Mucosa of rectum (tissue), 2 donors: Measurements from ENCODE around the gene ANKRD29.

Experiments used
- H3K27ac ChIP-seq, 2 donors: one replicate each; pipeline ENCODE4 v1.7.0; 2013; ENCODE audit warnings: inconsistent platforms in 2 of 2, low read depth in 2 of 2, low read length in 2 of 2
- H3K27me3 ChIP-seq, 2 donors: one replicate each; pipeline ENCODE4 v1.7.0; 2013; ENCODE audit warnings: low read length in 2 of 2; ENCODE audit not compliant: control insufficient read depth in 2 of 2, insufficient read depth in 2 of 2
- H3K36me3 ChIP-seq, 2 donors: one replicate each; pipeline ENCODE4 v1.7.0; 2013; ENCODE audit warnings: low read length in 2 of 2; ENCODE audit not compliant: control insufficient read depth in 2 of 2, insufficient read depth in 2 of 2
- H3K4me1 ChIP-seq, 2 donors: one replicate each; pipeline ENCODE4 v1.7.0; 2013; ENCODE audit warnings: low read length in 2 of 2, mild to moderate bottlenecking in 1 of 2; ENCODE audit not compliant: control insufficient read depth in 2 of 2, insufficient read depth in 2 of 2
- H3K4me3 ChIP-seq, 2 donors: one replicate each; pipeline ENCODE4 v1.7.0; 2013; ENCODE audit warnings: low read length in 2 of 2
- H3K9ac ChIP-seq, 2 donors: one replicate each; pipeline ENCODE4 v1.7.0; 2013; ENCODE audit warnings: low read length in 2 of 2, low read depth in 1 of 2, mild to moderate bottlenecking in 1 of 2
- H3K9me3 ChIP-seq, 2 donors: one replicate each; pipeline ENCODE4 v1.7.0; 2013; ENCODE audit warnings: low read length in 2 of 2; ENCODE audit not compliant: control insufficient read depth in 2 of 2
- donor health status: healthy.
- donor health status: Normal muscosa, but diverticular disease.

Gene ANKRD29

DNA sequence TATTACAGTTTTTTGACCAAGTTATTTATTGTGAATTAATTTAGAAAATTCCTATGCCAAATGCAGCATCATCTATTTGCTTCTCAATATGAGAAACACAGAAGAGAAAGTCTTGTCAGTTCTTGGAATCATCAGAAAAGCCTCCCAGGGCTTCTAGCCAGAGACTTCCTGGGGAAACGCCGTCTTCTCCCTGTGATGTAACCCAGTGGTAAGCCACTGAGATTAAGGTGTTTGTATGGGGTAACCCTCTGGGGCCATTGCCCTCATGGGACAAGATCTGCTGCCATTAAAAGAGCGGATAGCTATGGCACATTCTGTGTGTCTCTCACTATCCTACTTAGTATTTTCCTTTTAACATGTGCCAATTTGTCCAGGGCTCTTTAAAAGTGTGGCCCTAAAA lies 28.0 kb downstream of the ANKRD29 start:
- H3K9me3 ChIP-seq: no peaks in the 10 kb centered on the region
- H3K4me3 ChIP-seq: no peak overlapping the region
- no peak overlapping the region for H3K9ac ChIP-seq
- H3K4me1 ChIP-seq: peaks cover 0 to 1% of the 10 kb centered on the region in 2 donors
- H3K27me3 ChIP-seq: no peaks in the 10 kb centered on the region
- H3K36me3 ChIP-seq: no peaks in the 10 kb centered on the region
- no peak overlapping the region for H3K27ac ChIP-seq

DNA sequence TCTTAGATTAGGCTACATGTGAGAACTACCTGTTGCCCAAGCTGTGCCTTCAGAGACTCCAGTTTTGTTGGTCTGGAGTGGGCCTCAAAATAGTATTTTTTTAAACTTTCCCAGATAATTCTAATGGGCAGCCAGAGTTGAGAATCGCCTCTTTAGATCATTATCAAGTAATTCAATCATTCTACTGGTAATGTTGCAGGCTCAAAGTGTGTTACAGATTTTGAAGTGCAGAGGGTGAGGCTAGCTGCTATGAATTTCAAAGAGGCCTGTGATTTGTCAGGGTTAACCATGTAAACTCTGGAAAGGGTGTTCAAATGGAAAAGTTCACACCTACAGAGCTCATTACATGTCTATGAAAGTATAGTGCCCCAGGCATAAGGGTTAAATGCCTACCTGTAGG lies 30.1 kb downstream of the ANKRD29 start:
- no peak overlapping the region for H3K9ac ChIP-seq
- no peak overlapping the region for H3K27ac ChIP-seq
- H3K36me3 ChIP-seq: no peaks in the 10 kb centered on the region
- H3K4me1 ChIP-seq: peaks cover 0 to 15% of the 10 kb centered on the region in 2 donors
- no peaks in the 10 kb centered on the region for H3K9me3 ChIP-seq
- no peak overlapping the region for H3K4me3 ChIP-seq
- no peaks in the 10 kb centered on the region for H3K27me3 ChIP-seq

- Histone ChIP-seq H3K4me1 (peaks cover 4 to 23% of the 10 kb centered on the region in 2 donors), H3K9ac (no peak overlapping the region), H3K27ac (no peak overlapping the region), H3K9me3 (no peaks in the 10 kb centered on the region), H3K4me3 (no peak overlapping the region), H3K27me3 (no peaks in the 10 kb centered on the region), H3K36me3 (no peaks in the 10 kb centered on the region)
Measured at GRCh38 chr18:23631746-23632145, 31.0 kb downstream of the ANKRD29 start.

GRCh38 chr18:23631312-23631711 lies 31.4 kb downstream of the ANKRD29 start:
- H3K4me1 ChIP-seq: peaks cover 4 to 27% of the 10 kb centered on the region in 2 donors
- no peak overlapping the region for H3K27ac ChIP-seq
- H3K9ac ChIP-seq: no peak overlapping the region
- no peaks in the 10 kb centered on the region for H3K27me3 ChIP-seq
- H3K9me3 ChIP-seq: no peaks in the 10 kb centered on the region
- no peak overlapping the region for H3K4me3 ChIP-seq
- H3K36me3 ChIP-seq: no peaks in the 10 kb centered on the region

DNA sequence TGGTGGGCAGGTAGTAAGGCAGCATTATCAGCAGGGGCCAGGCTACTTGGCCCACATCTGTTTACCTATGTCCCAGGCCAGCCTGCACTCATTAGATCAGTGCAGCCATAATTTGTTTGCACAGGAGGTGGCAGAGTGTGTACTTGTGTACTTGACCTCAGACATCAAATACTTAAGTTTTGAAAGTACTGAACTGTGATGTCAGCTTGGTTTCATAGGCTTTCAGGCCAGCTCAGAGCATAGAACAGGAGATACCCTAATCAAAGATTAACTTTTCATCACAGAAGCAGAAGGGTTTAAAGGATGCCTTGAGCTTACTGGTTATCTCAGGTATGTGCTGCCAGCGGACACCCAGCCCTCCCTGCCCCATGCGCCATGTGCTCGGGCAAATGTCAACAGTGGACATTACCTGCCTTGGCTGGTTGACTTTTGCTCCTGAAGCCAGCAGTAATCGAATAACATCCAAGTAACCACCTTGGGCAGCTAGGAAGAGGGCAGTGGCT lies 33.2 kb downstream of the ANKRD29 start:
- Histone ChIP-seq H3K27me3 (no peaks in the 10 kb centered on the region), H3K9me3 (no peaks in the 10 kb centered on the region), H3K9ac (no peak overlapping the region), H3K27ac (peak overlapping the region; percentile 11 to 31), H3K36me3 (no peaks in the 10 kb centered on the region), H3K4me1 (peaks cover 4 to 27% of the 10 kb centered on the region in 2 donors), H3K4me3 (no peak overlapping the region)

DNA sequence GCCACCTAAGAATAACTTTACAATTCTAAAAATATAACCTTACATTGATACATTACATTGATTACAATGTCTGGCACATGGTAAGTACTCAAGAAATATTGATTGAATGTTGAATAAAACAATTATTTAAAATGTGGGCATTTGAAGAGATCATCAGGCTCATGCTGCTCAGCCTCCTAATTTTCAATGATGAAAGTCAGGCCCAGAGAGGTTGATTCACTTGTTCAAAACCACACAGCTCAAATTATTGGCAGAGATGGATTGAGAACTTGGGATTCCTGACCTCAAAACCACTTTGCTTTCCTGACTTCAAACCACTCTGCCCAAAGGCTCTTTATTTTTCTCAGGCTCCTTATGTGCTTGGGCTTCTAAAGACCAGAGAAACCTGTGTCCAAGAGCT lies 34.7 kb downstream of the ANKRD29 start:
- H3K36me3 ChIP-seq: no peaks in the 10 kb centered on the region
- no peaks in the 10 kb centered on the region for H3K27me3 ChIP-seq
- no peak overlapping the region for H3K9ac ChIP-seq
- no peak overlapping the region for H3K4me3 ChIP-seq
- H3K27ac ChIP-seq: no peak overlapping the region
- H3K4me1 ChIP-seq: peaks cover 4 to 27% of the 10 kb centered on the region in 2 donors
- H3K9me3 ChIP-seq: no peaks in the 10 kb centered on the region

DNA sequence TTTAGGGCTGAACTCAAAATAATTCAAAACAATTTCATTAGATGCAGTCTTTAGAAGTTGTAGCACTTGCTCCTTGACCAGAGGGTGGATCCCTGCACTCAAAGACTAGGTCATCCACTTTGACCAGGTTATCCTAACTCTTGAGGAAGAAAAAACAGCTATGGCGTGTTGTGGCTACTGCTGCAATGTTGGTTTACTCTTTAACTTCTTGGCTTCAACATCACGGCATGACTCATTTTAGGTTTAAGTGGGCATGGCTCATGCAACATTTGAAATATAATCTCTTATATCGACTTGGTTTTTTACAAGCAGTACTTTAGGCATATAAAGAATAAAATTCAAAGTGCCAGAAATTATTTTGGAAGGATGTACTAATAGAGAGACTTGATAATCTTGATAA lies 35.4 kb downstream of the ANKRD29 start:
- Histone ChIP-seq H3K36me3 (no peaks in the 10 kb centered on the region), H3K9ac (no peak overlapping the region), H3K4me3 (no peak overlapping the region), H3K27ac (no peak overlapping the region), H3K27me3 (no peaks in the 10 kb centered on the region), H3K9me3 (no peaks in the 10 kb centered on the region), H3K4me1 (peaks cover 4 to 27% of the 10 kb centered on the region in 2 donors)

- no peak overlapping the region for H3K27ac ChIP-seq
- H3K36me3 ChIP-seq: no peaks in the 10 kb centered on the region
- H3K9me3 ChIP-seq: no peaks in the 10 kb centered on the region
- no peak overlapping the region for H3K9ac ChIP-seq
- peaks cover 0 to 5% of the 10 kb centered on the region in 2 donors for H3K27me3 ChIP-seq
- H3K4me3 ChIP-seq: no peak overlapping the region
- peaks cover 4 to 27% of the 10 kb centered on the region in 2 donors for H3K4me1 ChIP-seq
Measured at GRCh38 chr18:23626451-23627279, 36.0 kb downstream of the ANKRD29 start.

- Histone ChIP-seq H3K27ac (no peak overlapping the region), H3K36me3 (no peaks in the 10 kb centered on the region), H3K9me3 (no peaks in the 10 kb centered on the region), H3K4me1 (peaks cover 13 to 29% of the 10 kb centered on the region in 2 donors), H3K27me3 (peaks cover 11 to 18% of the 10 kb centered on the region in 2 donors), H3K4me3 (no peak overlapping the region), H3K9ac (no peak overlapping the region)
Measured at GRCh38 chr18:23623040-23623439, 39.7 kb downstream of the ANKRD29 start.

DNA sequence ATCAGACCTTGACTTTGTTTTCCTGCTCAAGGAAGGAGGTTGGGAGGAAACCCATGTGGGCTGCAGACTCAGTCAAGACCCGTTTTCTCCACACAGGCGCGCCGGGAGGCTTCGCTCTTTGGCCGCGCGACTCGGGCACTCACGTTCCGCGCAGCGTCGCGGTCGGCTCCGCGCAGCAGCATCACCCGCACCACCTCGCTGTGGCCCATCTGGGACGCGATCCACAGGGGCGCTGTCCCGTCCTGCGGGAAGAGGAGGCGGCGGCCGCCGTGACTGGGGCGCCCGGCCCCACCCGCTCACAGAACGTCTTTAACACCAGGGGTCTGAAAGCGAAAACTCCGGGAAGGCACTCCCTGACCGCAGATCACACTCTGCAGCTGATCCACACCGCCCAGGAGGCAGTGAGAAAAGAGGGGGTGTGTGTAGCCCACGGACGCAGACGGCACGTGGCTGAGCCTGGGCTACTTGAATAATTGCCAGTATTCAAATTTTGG lies 43.3 kb downstream of the ANKRD29 start:
- Histone ChIP-seq H3K9me3 (no peaks in the 10 kb centered on the region), H3K4me1 (peaks cover 11 to 13% of the 10 kb centered on the region in 2 donors), H3K27ac (peak overlapping the region in 1 of 2 donors; percentile 32), H3K27me3 (peaks cover 11 to 18% of the 10 kb centered on the region in 2 donors), H3K9ac (peak overlapping the region; percentile 14 to 56), H3K36me3 (no peaks in the 10 kb centered on the region), H3K4me3 (peak overlapping the region; percentile 62 to 67)
